ENCODE data around the gene NAPA.

DNA sequence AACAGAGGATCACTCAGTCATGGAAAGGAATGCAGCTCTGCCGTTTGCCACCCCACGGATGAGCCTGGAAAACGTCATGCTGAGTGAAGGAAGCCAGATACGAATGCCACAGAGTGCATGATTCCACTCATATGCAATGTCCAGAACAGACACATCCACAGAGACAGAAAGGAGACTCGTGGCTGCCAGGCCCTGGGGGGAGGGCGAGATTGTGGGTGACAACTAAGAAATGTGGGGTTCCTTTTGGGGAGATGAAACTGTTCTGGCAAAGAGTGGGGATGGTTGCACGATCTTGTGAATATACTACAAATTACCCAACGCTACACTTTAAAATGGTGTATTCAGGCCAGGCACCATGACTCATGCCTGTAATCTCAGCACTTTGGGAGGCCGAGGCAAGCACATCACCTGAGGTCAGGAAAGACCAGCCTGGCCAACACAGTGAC is 27.2 kb upstream of the NAPA start:
- TF ChIP-seq, protein P1, sequence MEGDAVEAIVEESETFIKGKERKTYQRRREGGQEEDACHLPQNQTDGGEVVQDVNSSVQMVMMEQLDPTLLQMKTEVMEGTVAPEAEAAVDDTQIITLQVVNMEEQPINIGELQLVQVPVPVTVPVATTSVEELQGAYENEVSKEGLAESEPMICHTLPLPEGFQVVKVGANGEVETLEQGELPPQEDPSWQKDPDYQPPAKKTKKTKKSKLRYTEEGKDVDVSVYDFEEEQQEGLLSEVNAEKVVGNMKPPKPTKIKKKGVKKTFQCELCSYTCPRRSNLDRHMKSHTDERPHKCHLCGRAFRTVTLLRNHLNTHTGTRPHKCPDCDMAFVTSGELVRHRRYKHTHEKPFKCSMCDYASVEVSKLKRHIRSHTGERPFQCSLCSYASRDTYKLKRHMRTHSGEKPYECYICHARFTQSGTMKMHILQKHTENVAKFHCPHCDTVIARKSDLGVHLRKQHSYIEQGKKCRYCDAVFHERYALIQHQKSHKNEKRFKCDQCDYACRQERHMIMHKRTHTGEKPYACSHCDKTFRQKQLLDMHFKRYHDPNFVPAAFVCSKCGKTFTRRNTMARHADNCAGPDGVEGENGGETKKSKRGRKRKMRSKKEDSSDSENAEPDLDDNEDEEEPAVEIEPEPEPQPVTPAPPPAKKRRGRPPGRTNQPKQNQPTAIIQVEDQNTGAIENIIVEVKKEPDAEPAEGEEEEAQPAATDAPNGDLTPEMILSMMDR (IDR thresholded peaks at IDR 0.05) = no peak
- TF ChIP-seq POLR2A (IDR thresholded peaks at IDR 0.05) = no peak
